Measurements from ENCODE around the gene MYO1H.
"Not testable (repeated sequence)": the region's sequence is repeated elsewhere in the genome, so short reads cannot be mapped to it uniquely, and the experiment has no call there.

MYO1H gene, protein sequence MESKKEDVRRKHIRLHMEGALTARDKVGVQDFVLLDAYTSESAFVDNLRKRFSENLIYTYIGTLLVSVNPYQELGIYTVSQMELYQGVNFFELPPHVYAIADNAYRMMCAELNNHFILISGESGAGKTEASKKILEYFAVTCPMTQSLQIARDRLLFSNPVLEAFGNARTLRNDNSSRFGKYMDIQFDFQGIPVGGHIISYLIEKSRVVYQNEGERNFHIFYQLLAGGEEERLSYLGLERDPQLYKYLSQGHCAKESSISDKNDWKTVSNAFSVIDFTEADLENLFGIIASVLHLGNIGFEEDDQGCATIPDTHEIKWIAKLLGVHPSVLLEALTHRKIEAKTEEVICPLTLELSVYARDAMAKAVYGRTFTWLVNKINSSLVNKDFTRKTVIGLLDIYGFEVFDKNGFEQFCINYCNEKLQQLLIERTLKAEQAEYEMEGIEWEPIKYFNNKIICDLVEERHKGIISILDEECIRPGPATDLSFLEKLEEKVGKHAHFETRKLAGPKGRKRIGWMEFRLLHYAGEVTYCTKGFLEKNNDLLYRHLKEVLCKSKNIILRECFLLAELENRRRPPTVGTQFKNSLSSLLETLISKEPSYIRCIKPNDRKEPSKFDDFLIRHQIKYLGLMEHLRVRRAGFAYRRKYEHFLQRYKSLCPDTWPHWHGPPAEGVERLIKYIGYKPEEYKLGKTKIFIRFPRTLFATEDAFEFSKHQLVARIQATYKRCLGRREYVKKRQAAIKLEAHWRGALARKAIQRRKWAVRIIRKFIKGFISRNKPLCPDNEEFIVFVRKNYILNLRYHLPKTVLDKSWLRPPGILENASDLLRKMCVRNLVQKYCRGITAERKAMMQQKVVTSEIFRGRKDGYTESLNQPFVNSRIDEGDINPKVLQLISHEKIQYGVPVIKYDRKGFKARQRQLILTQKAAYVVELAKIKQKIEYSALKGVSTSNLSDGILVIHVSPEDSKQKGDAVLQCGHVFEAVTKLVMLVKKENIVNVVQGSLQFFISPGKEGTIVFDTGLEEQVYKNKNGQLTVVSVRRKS

DNA sequence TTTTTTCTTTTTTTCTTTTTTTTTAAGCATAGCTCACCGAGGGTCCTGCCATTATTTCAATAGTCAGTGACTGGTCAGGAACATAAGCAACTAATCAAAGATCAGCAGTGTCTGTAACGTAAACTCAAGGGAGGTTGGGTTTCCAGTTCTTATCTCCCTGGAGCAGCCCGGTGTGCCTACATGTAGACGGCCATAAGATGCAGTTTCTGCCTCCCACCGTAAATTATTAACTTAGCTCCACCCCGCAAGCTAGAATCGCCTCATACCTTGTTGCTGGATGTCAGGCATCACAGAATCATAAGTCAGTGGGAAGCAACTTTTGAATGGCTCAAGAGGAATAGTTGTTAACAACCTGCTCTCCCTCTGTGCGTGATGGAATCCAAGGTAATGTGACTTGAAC, at the start of gene MYO1H:
MYO1H (plus strand) TSS at position 312 of the 400 bp plus-strand sequence; CDS start at position 373, 61 bp downstream.
- DNase-seq (ENCODE audit: low read depth) = no peak

DNA sequence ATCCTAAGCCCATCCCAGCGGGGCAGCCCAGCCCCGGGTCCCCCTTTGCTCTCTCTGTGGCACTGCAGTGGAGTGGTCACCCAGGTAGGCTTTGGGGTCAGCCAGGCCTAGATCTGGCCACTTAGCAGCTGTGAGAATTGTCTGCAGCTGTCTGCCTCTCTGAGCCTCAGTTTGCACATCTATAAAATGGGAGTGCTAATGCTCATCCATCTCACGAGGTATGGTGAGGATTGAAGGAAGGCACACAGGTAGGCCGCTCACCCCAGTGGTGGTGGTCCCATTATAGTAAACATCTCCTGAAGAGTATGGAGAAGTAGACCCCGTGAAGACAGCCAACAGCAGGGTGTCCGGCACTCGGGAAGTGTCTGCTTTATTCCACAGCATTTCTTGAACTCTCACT, 47.9 kb upstream of the MYO1H start:
- no peak for DNase-seq (ENCODE audit: low read depth)

DNA sequence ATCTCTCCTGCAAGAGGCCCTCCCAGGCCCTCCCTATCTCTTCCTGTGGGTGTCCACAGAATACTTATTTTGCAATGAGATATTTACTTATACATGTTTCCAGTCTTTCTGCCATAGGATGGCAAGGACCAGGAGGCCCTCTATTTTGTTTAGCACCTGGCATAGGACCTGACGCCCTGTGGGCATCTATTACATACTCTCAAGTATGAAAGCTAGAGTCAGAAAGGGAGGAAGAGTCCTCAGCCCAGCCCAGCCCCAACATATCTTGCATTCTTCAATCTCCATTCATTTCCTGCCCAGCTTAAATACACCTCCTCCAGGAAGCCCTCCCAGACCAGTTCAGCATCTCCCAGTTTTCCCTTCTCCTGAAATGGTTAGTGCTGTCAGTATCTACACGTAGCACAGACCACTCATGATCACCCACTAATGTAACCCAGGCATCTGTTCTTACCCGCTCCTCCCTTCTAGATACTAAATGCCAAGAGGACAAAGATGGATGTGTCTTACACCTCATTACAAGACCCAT, 46.0 kb upstream of the MYO1H start:
- DNase-seq (ENCODE audit: low read depth) = no peak

DNA sequence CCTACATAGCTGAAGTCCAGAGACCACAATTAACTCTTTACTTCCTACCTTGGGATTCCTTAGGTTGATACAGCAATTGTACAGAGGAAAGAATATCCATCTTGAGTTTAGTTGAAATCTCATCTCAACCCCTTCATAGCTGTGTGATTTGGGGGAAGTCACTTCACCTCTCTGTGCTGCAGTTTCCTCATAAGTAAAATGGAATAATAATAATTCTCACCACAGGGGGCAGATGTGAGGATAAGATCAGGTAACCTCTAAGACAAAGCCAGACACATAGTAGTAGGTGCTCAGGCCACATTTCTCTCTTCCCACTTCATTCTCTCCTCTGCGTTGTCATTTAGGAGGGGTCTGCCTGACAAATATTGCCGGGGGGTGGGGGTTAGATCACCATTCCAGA, 45.3 kb upstream of the MYO1H start:
- DNase-seq (ENCODE audit: low read depth) = no peak

DNA sequence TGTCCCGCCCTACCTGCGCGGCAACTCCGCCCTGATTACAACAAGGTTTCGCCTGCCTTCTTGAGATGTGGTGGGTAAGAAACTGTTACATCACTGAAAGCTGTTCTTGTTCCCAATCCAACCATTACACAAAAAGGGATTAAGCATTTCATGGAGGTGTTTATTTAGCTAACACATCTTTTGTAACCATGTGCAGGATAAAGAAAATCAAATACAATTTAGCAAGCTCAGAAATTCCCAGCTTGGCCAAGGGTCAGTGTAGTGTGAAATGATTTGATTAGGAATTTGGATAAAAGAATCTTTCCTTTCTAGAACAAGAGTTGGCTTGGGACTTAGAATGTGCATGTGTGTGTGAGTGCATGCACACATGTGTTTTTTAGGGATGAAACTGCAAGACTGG, 44.9 kb upstream of the MYO1H start:
- no peak for DNase-seq (ENCODE audit: low read depth)

DNA sequence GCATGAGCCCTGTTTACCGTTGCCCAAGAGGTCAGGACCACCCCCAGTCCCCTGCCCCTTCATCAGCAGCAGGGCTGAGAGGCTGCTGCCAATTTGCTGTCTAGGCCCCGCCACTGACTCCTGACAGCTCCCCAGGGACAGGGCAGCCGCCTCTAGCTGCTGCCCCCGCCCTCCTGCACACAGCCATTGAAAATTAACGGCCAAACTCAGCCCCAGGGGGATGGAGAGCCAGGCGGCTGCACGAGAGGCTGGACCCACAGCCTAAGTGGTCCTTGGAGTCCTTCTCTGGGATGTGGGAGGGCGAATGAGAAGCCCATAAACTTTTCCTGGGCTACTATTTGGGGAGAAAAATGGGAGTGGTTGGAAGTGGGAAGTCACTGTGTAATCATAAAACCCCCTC, 43.2 kb upstream of the MYO1H start:
- DNase-seq (ENCODE audit: low read depth) = no peak

DNA sequence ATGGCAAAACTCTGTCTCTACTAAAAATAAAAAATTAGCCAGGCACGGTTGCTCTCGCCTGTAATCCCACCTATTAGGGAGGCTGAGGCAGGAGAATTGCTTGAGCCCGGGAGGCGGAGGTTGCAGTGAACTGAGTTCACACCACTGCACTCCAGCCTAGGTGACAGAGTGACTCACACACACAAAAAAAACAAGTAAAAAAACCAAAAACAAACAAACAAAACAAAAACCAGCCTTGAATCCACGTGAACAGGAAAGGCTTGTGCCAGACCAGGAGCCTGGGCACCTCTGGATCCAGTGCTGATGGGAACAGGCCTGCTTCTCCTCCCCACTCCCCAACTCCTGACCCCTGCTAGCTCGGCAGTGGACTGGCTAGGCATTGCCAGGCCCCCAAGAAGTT, 42.2 kb upstream of the MYO1H start:
- DNase-seq (ENCODE audit: low read depth) = no peak

DNA sequence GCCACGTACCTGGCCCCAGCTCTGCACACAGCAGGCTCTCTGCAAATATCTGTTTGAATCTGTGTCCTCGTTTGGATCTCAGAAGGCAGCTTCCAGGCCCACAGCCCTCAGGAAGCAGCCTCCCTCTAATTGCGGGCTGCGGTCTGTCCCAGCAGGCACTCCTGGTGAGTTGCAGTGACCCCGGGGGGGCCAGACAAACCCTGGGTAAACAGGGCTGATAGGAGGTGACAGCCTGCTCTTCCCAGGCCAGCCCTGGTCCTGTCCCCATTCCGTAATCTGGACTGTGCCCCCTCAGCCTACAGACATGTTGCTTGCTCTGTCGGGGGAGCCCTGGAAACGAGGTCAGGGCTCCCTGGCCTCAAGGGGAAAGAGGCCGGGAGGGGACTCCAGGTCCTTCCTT, 40.6 kb upstream of the MYO1H start:
- DNase-seq (ENCODE audit: low read depth) = no peak

DNA sequence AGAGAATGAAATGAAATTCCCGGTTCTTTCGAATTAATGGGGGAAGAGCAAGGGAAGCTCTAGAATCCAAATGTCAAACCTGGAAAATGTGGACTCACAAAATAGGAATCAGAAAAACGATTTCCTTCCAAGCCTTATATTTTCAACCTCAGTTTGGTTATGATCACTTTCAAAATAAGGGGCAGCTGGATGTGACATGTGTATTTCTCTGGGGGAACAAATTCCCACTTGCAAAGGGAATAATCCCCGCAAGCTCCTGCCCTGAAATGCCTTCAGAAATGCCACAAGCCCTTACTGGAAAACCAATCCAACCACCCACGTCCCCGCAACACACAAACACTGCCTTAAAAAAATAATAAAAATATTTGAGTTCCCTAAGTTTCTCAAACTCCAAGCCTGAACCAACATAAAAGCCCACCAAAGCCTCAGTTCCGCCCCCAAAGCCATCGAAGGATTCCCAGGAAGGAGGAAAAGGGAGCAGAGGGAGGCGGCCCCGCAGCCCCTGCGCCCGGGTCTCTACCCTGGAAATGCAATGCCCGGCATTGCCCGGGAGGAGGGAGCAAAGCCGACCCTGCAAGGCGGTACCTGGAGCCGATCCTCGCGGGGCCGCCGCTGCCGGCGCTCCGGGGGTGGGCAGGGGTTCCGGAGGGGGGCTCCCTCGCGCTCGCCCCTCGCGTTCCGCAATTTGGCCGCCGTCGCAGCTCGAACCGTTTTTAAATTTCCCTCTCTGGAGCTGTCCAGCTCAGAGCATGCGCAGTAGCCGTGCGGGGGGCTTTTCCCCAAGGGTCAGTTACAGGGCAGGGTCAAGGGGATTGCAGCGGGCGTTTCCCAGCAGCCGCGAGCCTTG, 38.9 kb upstream of the MYO1H start, which contains the start of gene FOXN4:
FOXN4 (minus strand) TSS at position 751 of the 847 bp plus-strand sequence. CDS start 963 bp downstream, outside the sequence.
- no peak for DNase-seq (ENCODE audit: low read depth)

DNA sequence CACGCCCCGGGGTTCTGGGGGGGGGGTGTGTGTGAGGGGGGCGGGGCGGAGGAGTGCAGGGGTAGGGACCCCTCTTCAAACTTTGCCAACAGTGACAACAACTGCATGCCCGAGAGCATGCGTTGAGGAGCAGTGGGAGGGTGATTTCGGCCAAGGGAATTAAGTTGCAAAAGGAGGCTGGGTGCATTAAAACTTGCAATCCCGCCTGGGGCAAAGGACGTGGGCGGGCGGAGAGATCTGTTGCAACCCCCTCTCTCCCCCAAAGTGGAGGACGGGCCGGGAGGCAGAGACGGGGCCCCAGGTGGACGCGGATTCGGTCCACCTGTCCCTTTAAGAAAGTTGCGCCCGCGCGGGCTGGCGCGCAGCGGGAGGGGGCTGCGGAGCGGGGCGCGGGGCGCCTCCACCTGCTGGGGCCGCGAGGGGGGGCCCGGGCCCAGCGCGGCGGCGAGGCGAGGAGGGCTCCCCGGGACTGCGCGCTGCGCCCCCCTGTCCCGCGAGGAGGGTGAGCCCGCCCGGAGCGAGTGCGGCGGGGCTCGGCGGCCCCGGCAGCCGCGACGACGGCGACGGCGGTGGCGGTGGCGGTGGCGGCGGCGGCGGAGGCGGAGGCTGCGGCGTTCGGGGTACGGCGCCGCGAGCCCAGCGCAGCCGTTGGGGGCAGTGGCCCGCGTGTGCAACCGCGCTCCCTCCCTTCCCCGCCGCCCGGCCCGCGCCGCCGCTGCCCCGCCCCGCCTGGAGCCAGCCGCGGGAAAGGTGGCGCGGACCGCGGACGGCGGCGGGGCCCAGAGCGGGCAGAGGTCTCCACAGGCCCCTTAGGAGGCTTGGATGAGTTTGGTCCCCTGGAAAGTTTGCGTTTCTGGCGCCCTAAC, 38.1 kb upstream of the MYO1H start:
- DNase-seq (ENCODE audit: low read depth) = no peak

DNA sequence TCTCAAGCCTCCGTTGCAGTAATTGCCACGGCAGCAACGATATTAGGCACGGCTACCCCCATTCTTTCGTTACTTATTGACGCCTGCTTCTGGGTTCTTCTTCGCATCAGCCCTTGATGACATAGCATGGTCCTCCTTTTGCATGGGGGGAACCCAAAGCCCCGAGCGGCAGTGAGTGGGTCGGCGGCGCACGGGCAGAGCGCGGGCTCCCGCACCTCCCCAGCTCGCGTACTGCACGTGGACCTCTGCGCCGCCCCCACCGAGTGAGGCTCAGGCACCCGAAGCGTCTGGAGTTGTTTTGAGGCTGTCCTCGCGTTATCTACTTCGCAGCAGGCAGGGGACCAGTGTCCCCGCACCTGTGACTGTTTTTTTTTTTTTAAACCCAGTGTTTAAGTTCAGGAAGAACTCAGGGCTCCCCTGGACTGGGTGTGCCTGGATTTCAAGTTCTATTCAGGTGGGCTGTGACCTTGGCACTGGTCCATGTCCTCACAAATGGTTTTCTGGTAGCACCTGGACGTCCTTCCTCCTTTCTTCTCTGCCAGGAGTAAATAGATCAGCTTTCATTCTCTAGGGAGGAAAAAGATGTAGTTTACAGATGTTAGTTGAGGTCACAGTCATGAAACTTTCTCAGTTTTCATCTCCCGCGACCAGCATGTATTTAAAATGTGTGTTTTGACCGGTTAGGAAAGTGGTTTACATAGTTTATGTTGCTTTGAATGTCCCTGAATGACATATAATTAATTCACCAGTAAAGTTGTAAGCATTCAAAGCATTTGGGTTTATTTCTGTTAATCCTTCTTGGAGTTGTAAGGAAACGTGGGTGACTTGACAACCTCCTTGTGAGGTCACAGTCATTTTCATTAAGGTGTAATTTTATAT, 37.2 kb upstream of the MYO1H start:
- no peak for DNase-seq (ENCODE audit: low read depth)

DNA sequence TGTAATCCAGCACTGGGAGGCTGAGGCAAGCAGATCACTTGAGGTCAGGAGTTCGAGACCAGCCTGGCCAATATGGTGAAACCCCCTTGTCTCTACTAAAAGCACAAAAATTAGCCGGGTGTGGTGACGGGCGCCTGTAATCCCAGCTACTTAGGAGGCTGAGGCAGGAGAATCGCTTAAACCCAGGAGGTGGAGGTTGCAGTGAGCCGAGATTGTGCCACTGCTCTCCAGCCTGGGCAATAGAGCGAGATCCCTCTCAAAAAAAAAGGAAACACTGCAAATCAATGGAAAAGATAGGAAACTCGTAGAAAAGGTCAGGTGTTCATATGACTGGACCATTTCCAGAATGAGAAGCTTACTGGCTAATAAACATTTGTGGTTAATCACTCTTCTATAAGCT, 26.4 kb upstream of the MYO1H start:
- not testable (repeated sequence) for DNase-seq (ENCODE audit: low read depth)

DNA sequence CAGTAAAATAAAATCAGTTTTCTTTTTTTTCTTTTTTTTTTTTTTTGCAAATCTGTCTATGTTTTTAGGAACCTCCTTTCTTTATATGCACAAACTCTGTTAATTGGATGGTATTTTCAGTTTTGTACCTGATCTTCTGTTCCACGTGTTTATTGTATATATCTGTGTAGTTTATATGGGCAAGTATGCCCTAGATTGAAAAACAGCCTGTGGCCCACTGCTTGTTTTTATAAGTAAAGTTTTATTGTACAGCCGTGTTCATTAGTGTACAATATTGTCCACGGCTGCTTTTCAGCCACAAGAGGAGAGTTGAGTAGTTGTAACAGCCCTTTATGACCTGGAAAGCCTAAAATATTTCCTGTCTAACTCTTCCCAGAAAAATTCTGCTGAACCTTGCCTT, 18.7 kb upstream of the MYO1H start:
- no peak for DNase-seq (ENCODE audit: low read depth)

DNA sequence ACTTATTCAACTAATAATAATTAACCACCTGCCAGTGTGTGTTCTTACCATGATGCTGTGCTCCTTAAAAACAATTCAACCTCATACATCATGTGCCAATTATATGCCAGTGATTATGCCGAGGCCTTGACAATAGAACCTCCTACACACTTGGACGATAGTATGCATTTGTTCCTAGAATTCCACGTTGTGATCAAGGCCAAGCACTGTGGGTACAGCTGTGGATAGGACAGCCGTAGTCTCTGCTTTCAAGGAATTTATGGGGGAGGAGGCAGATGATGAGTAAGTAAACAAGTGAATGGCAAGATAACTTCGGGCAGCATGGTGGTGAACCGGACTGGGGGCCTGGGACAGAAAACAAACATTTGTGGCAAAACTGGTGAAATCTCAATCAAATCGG, 18.0 kb upstream of the MYO1H start:
- DNase-seq (ENCODE audit: low read depth) = no peak

DNA sequence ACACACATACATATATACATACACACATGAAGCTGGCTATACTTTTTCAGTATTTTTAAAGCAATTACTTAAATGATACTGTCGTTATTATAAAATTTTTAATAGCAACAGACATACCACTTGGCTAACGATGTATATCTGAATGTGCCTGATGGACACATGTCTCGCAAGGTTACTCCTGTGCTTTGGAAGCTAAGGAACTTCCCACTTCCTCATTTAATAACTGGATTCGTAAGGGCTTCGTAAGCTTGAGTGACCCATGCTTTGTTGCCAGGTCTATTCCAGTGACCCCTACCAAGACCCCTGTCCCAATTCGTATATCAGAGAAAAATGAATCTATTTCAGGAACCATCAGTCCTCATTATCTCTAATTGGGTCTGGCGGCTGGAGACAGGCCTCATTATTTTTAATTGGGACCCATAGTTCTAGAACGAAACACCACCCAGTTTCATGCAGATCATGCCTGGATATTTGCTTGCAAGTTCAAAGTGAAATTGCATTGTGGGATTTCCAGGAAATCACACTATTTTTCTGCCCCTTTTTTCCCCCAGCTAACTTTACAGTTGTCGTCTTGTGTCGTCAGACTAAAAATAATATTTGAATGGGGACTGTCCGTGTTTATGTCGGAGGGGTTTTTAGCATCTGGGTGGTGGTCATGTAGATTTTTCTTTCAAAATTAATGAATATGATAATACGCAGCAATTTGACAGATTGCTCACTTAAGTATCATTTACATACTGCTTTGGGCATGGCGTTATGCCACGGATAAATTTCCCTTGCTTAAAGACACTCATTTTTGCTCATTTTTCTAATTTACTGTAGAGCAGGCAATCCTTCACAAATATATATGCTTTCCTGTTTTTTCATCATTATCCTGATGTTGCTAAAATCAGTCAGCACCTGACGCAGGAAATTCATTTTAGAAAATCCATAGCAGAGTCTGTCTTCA, 17.1 kb upstream of the MYO1H start:
- no peak for DNase-seq (ENCODE audit: low read depth)

DNA sequence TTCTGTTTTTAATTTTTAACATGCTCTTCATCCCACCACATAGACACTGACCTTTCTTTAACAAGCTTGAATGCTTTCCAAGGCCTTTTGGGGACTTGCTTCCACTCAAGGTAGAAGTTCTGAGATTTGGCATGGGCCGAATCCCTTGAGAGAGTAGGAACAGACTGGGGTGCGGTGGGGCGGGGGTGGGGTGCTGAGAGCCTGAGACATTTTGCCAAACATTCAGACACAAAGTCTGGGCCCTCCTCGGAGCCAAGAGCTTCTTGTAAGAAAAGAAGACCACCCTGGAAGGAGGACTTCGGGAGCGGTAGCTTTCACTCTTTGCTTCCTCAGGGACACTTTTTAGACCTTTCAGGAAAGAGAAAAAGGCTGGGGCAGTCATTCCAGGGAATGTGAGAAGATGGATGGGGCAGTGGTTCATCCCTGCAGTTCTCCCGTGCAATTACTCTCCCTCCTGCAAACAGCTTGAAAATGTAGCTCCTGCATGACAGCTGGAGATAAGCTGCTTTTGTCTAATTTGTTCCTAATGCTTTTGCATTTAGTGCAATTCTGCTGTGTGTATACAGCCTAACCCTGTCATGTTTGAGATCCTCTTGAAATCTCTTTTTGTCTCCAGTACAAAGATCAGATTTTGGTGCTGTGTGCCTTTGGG, 16.3 kb upstream of the MYO1H start:
- DNase-seq (ENCODE audit: low read depth) = no peak

DNA sequence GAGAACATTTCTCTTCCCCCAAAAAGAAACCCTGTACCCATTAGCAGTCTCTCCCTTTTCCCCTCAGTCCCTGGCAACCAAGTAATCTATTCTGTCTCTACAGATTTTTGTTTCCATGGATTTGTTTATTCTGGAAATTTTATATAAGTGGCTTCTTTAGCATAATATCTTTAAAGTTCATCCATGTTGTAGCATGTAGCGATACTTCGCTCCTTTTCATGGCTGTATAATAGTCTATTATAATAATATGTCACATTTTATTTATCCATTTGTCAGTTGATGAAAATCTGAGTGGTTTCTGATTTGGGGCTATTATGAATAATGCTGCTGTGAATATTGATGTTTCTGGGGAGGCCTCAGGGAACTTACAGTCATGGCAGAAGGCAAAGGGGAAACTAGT, 12.8 kb upstream of the MYO1H start:
- no peak for DNase-seq (ENCODE audit: low read depth)

DNA sequence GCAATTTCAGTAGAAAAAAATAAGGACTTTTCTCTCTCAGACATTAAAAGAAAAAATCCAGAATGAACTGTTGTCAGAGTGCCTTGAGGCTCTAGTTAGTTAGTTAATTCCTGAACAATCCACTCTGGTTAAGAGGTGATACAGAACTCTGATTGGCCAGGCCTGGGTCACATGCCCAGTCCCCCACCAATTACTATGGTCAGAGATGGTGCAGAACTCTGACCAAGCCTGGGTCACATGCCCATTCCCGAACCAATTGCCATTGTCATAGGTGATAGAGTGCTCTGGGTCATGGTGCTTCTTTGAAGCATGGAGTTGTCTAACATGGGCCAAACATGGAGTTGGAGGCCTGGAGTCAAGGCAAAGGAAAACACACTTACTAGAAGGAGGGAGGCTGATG, 11.1 kb upstream of the MYO1H start:
- no peak for DNase-seq (ENCODE audit: low read depth)

Data from activated T-helper 9 cell treated with anti-CD3 and anti-CD28 coated beads, Interleukin-2, amount 50 U/mL, for 16 hours (primary cell).